Upper lobe of right lung (tissue), 1 donor: ENCODE measurements around the gene TMEM151B. TPM values are rescaled to one million over a fixed set of nuclear protein-coding genes. Genes with fewer than 3 reads are reported as not detected.

ENCODE experiments used
- ATAC-seq: fragments of 200-7000 bp; cut with Tn5 transposase; one replicate; pipeline ENCODE4 v1.9.1; 2020; ENCODE audit warnings: mild to moderate bottlenecking, moderate library complexity
- DNase-seq: peaks from one replicate; pipeline ENCODE4 v3.0.0-alpha.2; 2020
- H3K27ac ChIP-seq: fragments of 200-600 bp; one replicate; pipeline ENCODE4 v1.8.0; 2022
- H3K27me3 ChIP-seq: fragments of 200-600 bp; one replicate; pipeline ENCODE4 v1.8.0; 2022; ENCODE audit warnings: mild to moderate bottlenecking
- H3K36me3 ChIP-seq: fragments of 200-600 bp; one replicate; pipeline ENCODE4 v1.8.0; 2022
- H3K4me1 ChIP-seq: fragments of 200-600 bp; one replicate; pipeline ENCODE4 v1.8.0; 2022
- H3K4me3 ChIP-seq: fragments of 200-600 bp; one replicate; pipeline ENCODE4 v1.8.0; 2022; ENCODE audit warnings: mild to moderate bottlenecking
- H3K9me3 ChIP-seq: fragments of 200-600 bp; one replicate; pipeline ENCODE4 v1.8.0; 2022
- CTCF ChIP-seq: fragments of 200-600 bp; IDR thresholded peaks from one replicate; pipeline ENCODE4 v1.8.0; 2022; ENCODE audit warnings: antibody characterized with exemption
- intact Hi-C: fragments of 100-400 bp; cut with DNase I; formaldehyde crosslinking; loops from one replicate; pipeline ENCODE4 v1.11.0; 2022
- total RNA-seq: library from RNA; stranded (reverse); fragmentation: NEBNext Ultra II Directional; extraction: Animal tissue kit (Norgen Biotek cat#: 25700); gene quantifications from one replicate; pipeline ENCODE4 v1.2.1, GENCODE V29; 2021
- donor health status: DM: no; HTN: yes; CAD: no; lungs with severe emphysema.

The TMEM151B gene
- total RNA-seq, 1 donor from 2014 or later = not detected

GRCh38 chr6:44292661-44293365 is 22.6 kb downstream of the TMEM151B start:
- H3K27me3 ChIP-seq = peaks cover 90% of the 10 kb centered on the region

GRCh38 chr6:44294832-44295791 is 24.9 kb downstream of the TMEM151B start:
- no peak overlapping the region for H3K4me3 ChIP-seq
- intact Hi-C loops = no loop called here
- TF ChIP-seq CTCF = no peak
- no peaks in the 10 kb centered on the region for H3K9me3 ChIP-seq
- peaks cover 77% of the 10 kb centered on the region for H3K27me3 ChIP-seq
- H3K36me3 ChIP-seq = no peaks in the 10 kb centered on the region
- H3K4me1 ChIP-seq = peaks cover 10% of the 10 kb centered on the region
- H3K27ac ChIP-seq = no peak overlapping the region
- no peak for DNase-seq
- ATAC-seq = peak; percentile 8

More at GRCh38 chr6:44292661-44293365, 22.6 kb downstream of the TMEM151B start:
- peaks cover 9% of the 10 kb centered on the region for H3K4me1 ChIP-seq
- H3K36me3 ChIP-seq = no peaks in the 10 kb centered on the region
- DNase-seq = no peak
- TF ChIP-seq CTCF = no peak
- ATAC-seq = no peak
- intact Hi-C loops = no loop called here
- H3K9me3 ChIP-seq = no peaks in the 10 kb centered on the region
- no peak overlapping the region for H3K27ac ChIP-seq
- H3K4me3 ChIP-seq = no peak overlapping the region

GRCh38 chr6:44297063-44298038 is 27.1 kb downstream of the TMEM151B start:
- H3K4me3 ChIP-seq = peak overlapping the region; percentile 46

GRCh38 chr6:44298055-44298803 is 28.0 kb downstream of the TMEM151B start:
- H3K27ac ChIP-seq = no peak overlapping the region
- peaks cover 15% of the 10 kb centered on the region for H3K36me3 ChIP-seq
- H3K4me1 ChIP-seq = peaks cover 10% of the 10 kb centered on the region
- no peak for TF ChIP-seq CTCF
- DNase-seq (no peak), ATAC-seq (no peak)
- intact Hi-C loops = no loop called here
- peaks cover 53% of the 10 kb centered on the region for H3K27me3 ChIP-seq
- H3K4me3 ChIP-seq = no peak overlapping the region
- H3K9me3 ChIP-seq = no peaks in the 10 kb centered on the region

More at GRCh38 chr6:44297063-44298038, 27.1 kb downstream of the TMEM151B start:
- Histone ChIP-seq H3K4me1 (peaks cover 10% of the 10 kb centered on the region), H3K9me3 (no peaks in the 10 kb centered on the region), H3K27me3 (peaks cover 58% of the 10 kb centered on the region), H3K36me3 (peaks cover 7% of the 10 kb centered on the region), H3K27ac (no peak overlapping the region)
- peak; percentile 69 for ATAC-seq
- DNase-seq = no peak
- TF ChIP-seq CTCF = no peak
- intact Hi-C loops = no loop called here
